CD14-positive monocyte (primary cell): Measurements from ENCODE around the gene KCTD16. TPM values are rescaled to one million over a fixed set of nuclear protein-coding genes. Genes with fewer than 3 reads are reported as not detected.

Experiments
- DNase-seq, 3 donors: peaks; one replicate each; pipeline ENCODE4 v3.0.0-alpha.2; 2011 to 2022
- H2AFZ ChIP-seq: 2 replicates; pipeline ENCODE4 v1.6.0; 2012; ENCODE audit warnings: mild to moderate bottlenecking, low read depth, low read length, inconsistent platforms; ENCODE audit not compliant: insufficient read depth, poor library complexity, severe bottlenecking
- H3K27ac ChIP-seq, 2 donors: 1 replicate in 1 of 2; 2 replicates in 1 of 2; pipeline ENCODE4 v1.5.1; 2012 to 2013; ENCODE audit warnings: low read length in 2 of 2, control low read depth in 1 of 2, inconsistent platforms in 1 of 2, low read depth in 1 of 2, mild to moderate bottlenecking in 1 of 2
- H3K27me3 ChIP-seq, 2 donors: one replicate each; pipeline versions ENCODE4 v1.6.0 to v1.6.1; 2011 to 2013; ENCODE audit warnings: low read length in 2 of 2; ENCODE audit not compliant: control insufficient read depth in 2 of 2, insufficient read depth in 2 of 2
- H3K36me3 ChIP-seq, 2 donors: replicated peaks in 1 of 2; 1 replicate in 1 of 2; 2 replicates in 1 of 2; pipeline versions ENCODE4 v1.5.1 to v1.6.1; 2012 to 2013; ENCODE audit warnings: low read length in 2 of 2, control low read depth in 1 of 2, inconsistent platforms in 1 of 2, mild to moderate bottlenecking in 1 of 2; ENCODE audit not compliant: insufficient read depth in 2 of 2, control insufficient read depth in 1 of 2
- H3K4me1 ChIP-seq, 2 donors: 1 replicate in 1 of 2; 2 replicates in 1 of 2; pipeline versions ENCODE4 v1.5.1 to v1.6.1; 2012 to 2013; ENCODE audit warnings: low read length in 2 of 2, control low read depth in 1 of 2, inconsistent platforms in 1 of 2, mild to moderate bottlenecking in 1 of 2, moderate library complexity in 1 of 2; ENCODE audit not compliant: insufficient read depth in 2 of 2, control insufficient read depth in 1 of 2
- H3K4me2 ChIP-seq: replicated peaks from 2 replicates; pipeline ENCODE3; 2012; ENCODE audit warnings: low read length, moderate library complexity, mild to moderate bottlenecking; ENCODE audit not compliant: poor library complexity, severe bottlenecking; ENCODE audit errors: extremely low read depth
- H3K4me3 ChIP-seq, 3 experiments: fragments of 200-600 bp in 1 of 3; sonication (generic) in 1 of 3; replicated peaks in 1 of 3; 1 replicate in 2 of 3; 2 replicates in 1 of 3; pipeline ENCODE4 v1.5.1; 2011 to 2013; ENCODE audit warnings: low read length in 3 of 3, mild to moderate bottlenecking in 3 of 3, control low read depth in 2 of 3, low read depth in 2 of 3, inconsistent platforms in 1 of 3, moderate library complexity in 1 of 3
- H3K79me2 ChIP-seq: 2 replicates; pipeline ENCODE4 v1.6.0; 2012; ENCODE audit warnings: mild to moderate bottlenecking, control low read depth, inconsistent platforms, low read length, moderate library complexity; ENCODE audit not compliant: insufficient read depth
- H3K9ac ChIP-seq: 2 replicates; pipeline ENCODE4 v1.6.0; 2017; ENCODE audit warnings: low read length, mild to moderate bottlenecking; ENCODE audit not compliant: insufficient read depth, poor library complexity, severe bottlenecking
- H3K9me3 ChIP-seq, 2 donors: replicated peaks in 1 of 2; 1 replicate in 1 of 2; 2 replicates in 1 of 2; pipeline versions ENCODE4 v1.5.1 to v1.6.1; 2012 to 2013; ENCODE audit warnings: low read length in 2 of 2, control low read depth in 1 of 2; ENCODE audit not compliant: control insufficient read depth in 1 of 2, insufficient read depth in 1 of 2
- H4K20me1 ChIP-seq: 2 replicates; pipeline ENCODE4 v1.6.0; 2012; ENCODE audit warnings: mild to moderate bottlenecking, low read length, control low read depth, moderate library complexity; ENCODE audit not compliant: insufficient read depth
- H3K27ac Mint-ChIP-seq, 7 donors: one replicate each; pipeline ENCODE4 v1.8.0; 2020; ENCODE audit warnings: mild to moderate bottlenecking in 7 of 7, mixed read lengths in 7 of 7, moderate library complexity in 6 of 7, inconsistent platforms in 2 of 7
- H3K27me3 Mint-ChIP-seq, 3 donors: one replicate each; pipeline ENCODE4 v1.8.0; 2021 to 2022; ENCODE audit warnings: low read depth in 3 of 3, mild to moderate bottlenecking in 3 of 3, mixed read lengths in 3 of 3, moderate library complexity in 3 of 3, inconsistent platforms in 1 of 3
- H3K36me3 Mint-ChIP-seq, 2 donors: one replicate each; pipeline ENCODE4 v1.8.0; 2020; ENCODE audit warnings: mixed read lengths in 2 of 2, inconsistent platforms in 1 of 2, mild to moderate bottlenecking in 1 of 2
- H3K4me1 Mint-ChIP-seq: one replicate; pipeline ENCODE4 v1.8.0; 2020; ENCODE audit warnings: mild to moderate bottlenecking, mixed read lengths
- H3K4me3 Mint-ChIP-seq, 2 donors: one replicate each; pipeline ENCODE4 v1.8.0; 2020; ENCODE audit warnings: mild to moderate bottlenecking in 2 of 2, mixed read lengths in 2 of 2, moderate library complexity in 1 of 2
- H3K9me3 Mint-ChIP-seq, 7 donors: one replicate each; pipeline ENCODE4 v1.8.0; 2020 to 2022; ENCODE audit warnings: mixed read lengths in 7 of 7, mild to moderate bottlenecking in 6 of 7, moderate library complexity in 6 of 7, inconsistent platforms in 2 of 7
- WGBS: methylation state at CpG from one replicate; pipeline ENCODE4 v1.1.5; 2013; ENCODE audit warnings: missing lambda C conversion rate; ENCODE audit not compliant: insufficient coverage; 5-methylcytosine and 5-hydroxymethylcytosine counted together
- intact Hi-C, 2 donors: fragments of 100-400 bp; cut with micrococcal nuclease; formaldehyde crosslinking; loops; one replicate each; pipeline versions ENCODE4 v1.15.0 to v1.15.1; 2023
- polyA plus RNA-seq, 3 donors: library from polyadenylated mRNA; depleted of rRNA in 1 of 3; unstranded in 2 of 3; stranded (reverse) in 1 of 3; fragments of 300-500 nt in 2 of 3; fragments of >200 nt in 1 of 3; fragmentation: Illumina TruSeq in 2 of 3; gene quantifications; 1 replicate in 2 of 3; 2 replicates in 1 of 3; pipeline ENCODE4 v1.2.3, GENCODE V29; 2012 to 2021
- TF ChIP-seq, protein P1 (sequence below): fragments of 200-600 bp; IDR thresholded peaks from one replicate; pipeline ENCODE4 v1.8.0; 2022; ENCODE audit warnings: antibody characterized with exemption, mild to moderate bottlenecking

The KCTD16 gene
- polyA plus RNA-seq, 3 donors, result not detected

DNA sequence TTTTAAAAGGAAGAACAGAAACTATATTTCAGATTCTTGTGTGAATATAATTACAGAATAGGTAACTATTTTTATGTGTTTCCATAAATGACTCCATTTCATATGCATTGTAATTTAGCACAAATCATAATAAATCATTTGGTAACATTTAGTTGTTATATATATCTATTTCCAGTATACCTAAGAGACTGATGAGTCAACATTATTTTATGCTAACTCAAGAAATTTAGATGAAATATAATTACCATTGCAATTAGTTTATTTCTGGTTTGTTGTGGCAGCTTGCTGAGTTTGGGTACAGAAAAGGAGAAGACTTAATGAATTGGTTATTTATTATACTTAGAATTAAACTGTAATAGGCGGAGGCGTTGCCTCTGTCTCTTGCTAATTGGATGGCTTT, 314.9 kb downstream of the KCTD16 start:
- H3K9me3 ChIP-seq, result no peaks in the 10 kb centered on the region
- H3K27ac ChIP-seq, result no peak overlapping the region
- TF ChIP-seq, protein P1, sequence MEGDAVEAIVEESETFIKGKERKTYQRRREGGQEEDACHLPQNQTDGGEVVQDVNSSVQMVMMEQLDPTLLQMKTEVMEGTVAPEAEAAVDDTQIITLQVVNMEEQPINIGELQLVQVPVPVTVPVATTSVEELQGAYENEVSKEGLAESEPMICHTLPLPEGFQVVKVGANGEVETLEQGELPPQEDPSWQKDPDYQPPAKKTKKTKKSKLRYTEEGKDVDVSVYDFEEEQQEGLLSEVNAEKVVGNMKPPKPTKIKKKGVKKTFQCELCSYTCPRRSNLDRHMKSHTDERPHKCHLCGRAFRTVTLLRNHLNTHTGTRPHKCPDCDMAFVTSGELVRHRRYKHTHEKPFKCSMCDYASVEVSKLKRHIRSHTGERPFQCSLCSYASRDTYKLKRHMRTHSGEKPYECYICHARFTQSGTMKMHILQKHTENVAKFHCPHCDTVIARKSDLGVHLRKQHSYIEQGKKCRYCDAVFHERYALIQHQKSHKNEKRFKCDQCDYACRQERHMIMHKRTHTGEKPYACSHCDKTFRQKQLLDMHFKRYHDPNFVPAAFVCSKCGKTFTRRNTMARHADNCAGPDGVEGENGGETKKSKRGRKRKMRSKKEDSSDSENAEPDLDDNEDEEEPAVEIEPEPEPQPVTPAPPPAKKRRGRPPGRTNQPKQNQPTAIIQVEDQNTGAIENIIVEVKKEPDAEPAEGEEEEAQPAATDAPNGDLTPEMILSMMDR, result no peak
- H3K36me3 ChIP-seq, result no peaks in the 10 kb centered on the region
- Mint-ChIP-seq H3K4me1 (no peaks in the 10 kb centered on the region), H3K27me3 (peaks cover 0 to 1% (median 0%) of the 10 kb centered on the region in 3 donors), H3K36me3 (no peaks in the 10 kb centered on the region), H3K27ac (no peak overlapping the region), H3K9me3 (peaks cover 0 to 5% (median 3%) of the 10 kb centered on the region in 7 donors), H3K4me3 (no peak overlapping the region)
- H4K20me1 ChIP-seq, result no peaks in the 10 kb centered on the region
- no peak for DNase-seq
- no peak overlapping the region for H3K4me3 ChIP-seq
- no peaks in the 10 kb centered on the region for H3K79me2 ChIP-seq
- H2AFZ ChIP-seq, result no peak overlapping the region
- no peak overlapping the region for H3K4me2 ChIP-seq
- no peak overlapping the region for H3K9ac ChIP-seq
- intact Hi-C loops, result no loop called here
- H3K4me1 ChIP-seq, result no peaks in the 10 kb centered on the region
- H3K27me3 ChIP-seq, result no peaks in the 10 kb centered on the region
- no CpG with 5 or more reads among the region's 2 CpGs for WGBS

DNA sequence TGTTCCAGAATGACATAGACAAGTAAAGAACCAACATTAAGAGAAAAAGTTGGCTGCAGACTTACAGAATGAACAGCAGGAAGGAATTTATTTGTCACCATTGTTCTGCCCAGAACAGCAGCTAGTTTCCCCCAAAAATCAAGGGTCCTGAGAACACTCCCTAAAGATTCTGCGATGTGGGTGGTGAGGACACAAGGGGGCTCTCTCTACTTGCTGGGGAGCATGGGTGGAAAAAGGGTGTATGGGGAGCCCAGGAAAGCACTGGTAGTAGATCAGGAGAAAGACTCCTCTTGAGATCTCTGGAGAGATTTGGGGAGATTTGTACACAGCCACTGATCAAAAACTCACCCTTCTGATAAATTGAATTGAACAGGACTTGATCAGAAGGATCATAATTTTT, 316.5 kb downstream of the KCTD16 start:
- no peaks in the 10 kb centered on the region for H3K36me3 ChIP-seq
- WGBS, result no CpG with 5 or more reads among the region's 1 CpG
- TF ChIP-seq, protein P1, result no peak

More for the DNA sequence above, 316.5 kb downstream of the KCTD16 start:
- H3K27me3 Mint-ChIP-seq, result peaks cover 0 to 1% (median 0%) of the 10 kb centered on the region in 3 donors
- Histone ChIP-seq H3K4me2 (no peak overlapping the region), H3K4me3 (no peak overlapping the region), H3K79me2 (no peaks in the 10 kb centered on the region), H2AFZ (no peak overlapping the region), H3K4me1 (no peaks in the 10 kb centered on the region), H3K9me3 (no peaks in the 10 kb centered on the region), H3K27me3 (no peaks in the 10 kb centered on the region), H4K20me1 (no peaks in the 10 kb centered on the region), H3K27ac (no peak overlapping the region), H3K9ac (no peak overlapping the region)
- no peak for DNase-seq
- no peak overlapping the region for H3K27ac Mint-ChIP-seq
- H3K4me1 Mint-ChIP-seq, result no peaks in the 10 kb centered on the region
- peaks cover 0 to 7% (median 3%) of the 10 kb centered on the region in 7 donors for H3K9me3 Mint-ChIP-seq
- H3K36me3 Mint-ChIP-seq, result no peaks in the 10 kb centered on the region
- intact Hi-C loops, result no loop called here
- no peak overlapping the region for H3K4me3 Mint-ChIP-seq
